GM18499 (cell line): Measurements from ENCODE around the gene THSD4.

ENCODE experiments used
- ATAC-seq: cut with Tn5 transposase; IDR thresholded peaks from one replicate; pipeline ENCODE4 v1.9.1; 2021; ENCODE audit warnings: moderate number of reproducible peaks; ENCODE audit not compliant: insufficient read depth, unreplicated experiment

Gene THSD4

GRCh38 chr15:71278989-71279756 lies 163.9 kb downstream of the THSD4 start:
- no peak for ATAC-seq

- no peak for ATAC-seq
Observed at GRCh38 chr15:71279757-71280141, 164.5 kb downstream of the THSD4 start.

GRCh38 chr15:71280206-71280605 lies 164.9 kb downstream of the THSD4 start:
- no peak for ATAC-seq

- no peak for ATAC-seq
Observed at GRCh38 chr15:71281256-71281655, 166.0 kb downstream of the THSD4 start.

- no peak for ATAC-seq
Observed at GRCh38 chr15:71282076-71282475, 166.8 kb downstream of the THSD4 start.

GRCh38 chr15:71288348-71288955 lies 173.2 kb downstream of the THSD4 start:
- ATAC-seq: no peak

GRCh38 chr15:71290002-71290401 lies 174.7 kb downstream of the THSD4 start:
- no peak for ATAC-seq

- no peak for ATAC-seq
Observed at GRCh38 chr15:71290881-71291635, 175.8 kb downstream of the THSD4 start.

- no peak for ATAC-seq
Observed at GRCh38 chr15:71291723-71292122, 176.5 kb downstream of the THSD4 start.

- no peak for ATAC-seq
Observed at GRCh38 chr15:71293723-71294122, 178.5 kb downstream of the THSD4 start.

GRCh38 chr15:71294251-71294910 lies 179.1 kb downstream of the THSD4 start:
- ATAC-seq: no peak

GRCh38 chr15:71294911-71295602 lies 179.8 kb downstream of the THSD4 start:
- ATAC-seq: no peak

GRCh38 chr15:71295603-71296314 lies 180.5 kb downstream of the THSD4 start:
- ATAC-seq: no peak

- no peak for ATAC-seq
Observed at GRCh38 chr15:71296315-71296679, 181.0 kb downstream of the THSD4 start.

GRCh38 chr15:71301958-71302621 lies 186.8 kb downstream of the THSD4 start:
- no peak for ATAC-seq

GRCh38 chr15:71302861-71303410 lies 187.7 kb downstream of the THSD4 start:
- ATAC-seq: no peak

- no peak for ATAC-seq
Observed at GRCh38 chr15:71303977-71304376, 188.7 kb downstream of the THSD4 start.

- no peak for ATAC-seq
Observed at GRCh38 chr15:71304681-71305080, 189.4 kb downstream of the THSD4 start.

- no peak for ATAC-seq
Observed at GRCh38 chr15:71306538-71306937, 191.3 kb downstream of the THSD4 start.
